Measurements from ENCODE around the gene MUC2. TPM values are rescaled to one million over a fixed set of nuclear protein-coding genes. Genes with fewer than 3 reads are reported as not detected.

The MUC2 gene
- total RNA-seq, 1 experiment from 2014 or later: not detected

- intact Hi-C loops (cut with micrococcal nuclease; ENCODE audit: unreplicated experiment): no loop called here
- Histone ChIP-seq H3K36me3 (ENCODE audit: insufficient read depth, low read length, poor library complexity, severe bottlenecking) (no peaks in the 10 kb centered on the region), H3K9me3 (ENCODE audit: low read depth, low read length, poor library complexity, severe bottlenecking) (no peaks in the 10 kb centered on the region), H3K27me3 (replicated peaks; ENCODE audit: insufficient read depth, low read depth, low read length, poor library complexity) (no peaks in the 10 kb centered on the region), H3K4me1 (ENCODE audit: insufficient read depth, low read length, poor library complexity, severe bottlenecking) (no peaks in the 10 kb centered on the region), H3K4me3 (ENCODE audit: low read depth, low read length, poor library complexity, severe bottlenecking) (no peak overlapping the region), H3K27ac (ENCODE audit: low read depth, low read length, poor library complexity, severe bottlenecking) (no peak overlapping the region)
- no peak for DNase-seq (ENCODE audit: low spot score)
- no TSS peak for BruUV-seq (replicated peaks)
- ChIA-PET CTCF (interaction anchor here (0.6 kb wide), 2 partner anchors 16 to 461 kb away, joined by 6 to 8 read pairs; no protein-coding TSS in a partner anchor), POLR2A (ENCODE audit: low non-redundant PET) (no interaction called here)
- no peak for TF ChIP-seq CTCF (conservative IDR thresholded peaks at IDR 0.05; ENCODE audit: low read depth, low read length)
Measured at GRCh38 chr11:1054143-1055108, 20.2 kb upstream of the MUC2 start.

DNA sequence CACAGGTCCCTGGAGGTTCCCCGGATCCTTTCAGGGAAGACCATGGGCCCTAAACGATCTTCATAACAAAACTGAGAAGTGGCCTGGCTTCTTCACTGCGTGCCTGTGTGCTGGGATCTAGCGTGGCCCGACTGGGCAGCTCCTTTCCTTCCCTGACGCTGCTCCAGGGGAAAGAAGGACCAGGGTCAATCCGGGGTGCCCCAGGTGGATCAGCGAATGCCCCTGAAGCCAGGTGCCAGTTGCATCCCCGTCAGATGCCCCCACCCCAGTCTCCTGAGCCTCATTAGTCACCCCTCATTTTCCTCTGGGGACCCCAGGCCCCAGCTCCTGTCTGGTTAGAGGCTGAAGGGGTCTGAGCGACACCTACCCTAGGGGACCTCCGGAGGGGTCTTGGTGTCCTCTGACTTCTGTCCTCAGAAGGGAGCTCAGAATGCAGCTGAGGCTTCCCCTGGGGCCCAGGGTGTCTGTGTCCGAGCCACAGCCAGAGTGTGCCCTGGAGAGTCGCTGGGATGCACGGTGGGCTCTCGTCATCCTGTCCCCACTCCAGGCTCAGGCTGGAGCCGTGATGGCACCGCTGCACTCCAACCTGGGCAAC, 19.5 kb upstream of the MUC2 start:
- Histone ChIP-seq H3K9me3 (ENCODE audit: low read depth, low read length, poor library complexity, severe bottlenecking) (no peaks in the 10 kb centered on the region), H3K27me3 (replicated peaks; ENCODE audit: insufficient read depth, low read depth, low read length, poor library complexity) (no peaks in the 10 kb centered on the region), H3K4me1 (ENCODE audit: insufficient read depth, low read length, poor library complexity, severe bottlenecking) (no peaks in the 10 kb centered on the region), H3K27ac (ENCODE audit: low read depth, low read length, poor library complexity, severe bottlenecking) (no peak overlapping the region), H3K36me3 (ENCODE audit: insufficient read depth, low read length, poor library complexity, severe bottlenecking) (no peaks in the 10 kb centered on the region), H3K4me3 (ENCODE audit: low read depth, low read length, poor library complexity, severe bottlenecking) (no peak overlapping the region)
- CTCF ChIA-PET: no interaction called here
- no peak for DNase-seq (ENCODE audit: low spot score)
- TF ChIP-seq EZH2 (IDR thresholded peaks at IDR 0.05; ENCODE audit: borderline replicate concordance, low read depth, low read length, poor library complexity, severe bottlenecking) (no peak), CTCF (conservative IDR thresholded peaks at IDR 0.05; ENCODE audit: low read depth, low read length) (no peak)
- BruUV-seq (replicated peaks): no TSS peak
- POLR2A ChIA-PET (ENCODE audit: low non-redundant PET): no interaction called here
- intact Hi-C loops (cut with micrococcal nuclease; ENCODE audit: unreplicated experiment): no loop called here

DNA sequence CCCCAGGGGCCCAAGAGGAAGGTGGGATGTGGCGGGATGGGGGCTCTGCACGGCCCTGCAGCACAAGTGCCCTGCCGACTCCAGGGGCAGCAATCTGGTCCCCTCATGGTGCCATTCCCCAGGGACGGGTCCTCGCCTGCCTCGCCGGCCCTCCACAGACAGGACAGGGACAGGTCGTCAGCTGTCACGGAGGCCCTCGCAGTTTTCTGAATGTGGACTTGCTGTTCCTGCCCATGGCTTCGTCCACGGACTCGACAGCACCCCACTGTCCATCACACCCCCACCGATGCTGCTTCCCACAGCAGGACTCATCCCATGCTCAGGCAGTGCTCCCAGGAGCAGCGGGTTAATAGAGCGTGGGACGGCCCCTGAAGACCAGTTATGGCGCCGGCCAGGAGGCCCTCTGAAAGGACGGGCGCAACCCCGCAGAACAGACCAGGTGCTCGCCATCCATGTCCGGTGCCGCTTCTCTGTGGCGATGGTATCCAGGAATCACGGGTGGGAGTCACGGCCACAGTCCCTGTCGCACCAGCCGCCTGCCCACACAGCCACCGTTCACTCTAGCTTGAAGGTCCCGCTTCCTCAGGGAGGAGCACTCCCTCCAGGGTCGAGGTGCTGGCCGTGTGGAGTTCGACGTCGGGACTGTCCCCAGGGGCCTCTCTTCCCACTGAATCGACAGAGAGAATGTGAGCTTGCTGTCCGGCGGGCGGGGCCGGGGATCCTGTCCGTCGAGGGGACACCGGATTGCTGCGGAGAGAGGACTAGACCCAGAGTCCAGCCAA, 18.5 kb upstream of the MUC2 start:
- Histone ChIP-seq H3K36me3 (ENCODE audit: insufficient read depth, low read length, poor library complexity, severe bottlenecking) (no peaks in the 10 kb centered on the region), H3K27me3 (replicated peaks; ENCODE audit: insufficient read depth, low read depth, low read length, poor library complexity) (no peaks in the 10 kb centered on the region), H3K9me3 (ENCODE audit: low read depth, low read length, poor library complexity, severe bottlenecking) (no peaks in the 10 kb centered on the region), H3K4me3 (ENCODE audit: low read depth, low read length, poor library complexity, severe bottlenecking) (no peak overlapping the region), H3K4me1 (ENCODE audit: insufficient read depth, low read length, poor library complexity, severe bottlenecking) (no peaks in the 10 kb centered on the region), H3K27ac (ENCODE audit: low read depth, low read length, poor library complexity, severe bottlenecking) (no peak overlapping the region)
- TF ChIP-seq CTCF (conservative IDR thresholded peaks at IDR 0.05; ENCODE audit: low read depth, low read length): no peak
- no peak for TF ChIP-seq EZH2 (IDR thresholded peaks at IDR 0.05; ENCODE audit: borderline replicate concordance, low read depth, low read length, poor library complexity, severe bottlenecking)
- DNase-seq (ENCODE audit: low spot score): no peak
- intact Hi-C loops (cut with micrococcal nuclease; ENCODE audit: unreplicated experiment): no loop called here
- CTCF ChIA-PET: no interaction called here
- POLR2A ChIA-PET (ENCODE audit: low non-redundant PET): no interaction called here
- BruUV-seq (replicated peaks): no TSS peak
